ENCODE data around the gene TNFAIP1. TPM values are rescaled to one million over a fixed set of nuclear protein-coding genes. Genes with fewer than 3 reads are reported as not detected.

The TNFAIP1 gene
- total and polyA plus RNA-seq, 9 donors = 21.7 to 37.3 (median 33.1) TPM

DNA sequence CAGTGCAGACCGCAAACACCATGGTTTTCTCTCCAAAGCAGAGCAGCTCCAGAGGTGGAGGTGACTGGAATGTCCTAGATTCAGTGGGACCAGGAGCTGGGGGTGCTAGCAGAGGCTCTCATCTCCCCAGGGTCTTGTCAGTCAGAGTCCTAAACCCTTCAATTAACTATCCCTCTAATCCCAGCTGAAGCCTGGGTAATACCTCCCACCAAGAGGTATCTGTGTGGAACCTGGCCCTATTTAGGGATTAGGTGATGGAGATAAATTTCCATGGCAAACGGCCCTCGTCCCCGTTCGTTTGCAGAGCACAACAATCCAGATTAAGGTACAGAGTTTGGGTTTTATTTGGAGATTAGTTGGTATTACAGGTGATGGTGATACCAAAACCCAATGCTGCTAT is 27.6 kb downstream of the TNFAIP1 start:
- Histone ChIP-seq H3K9me3 (replicated peaks; ENCODE audit: control insufficient read depth, low read depth, low read length) (no peaks in the 10 kb centered on the region), H3K27ac (ENCODE audit: low read length) (no peak overlapping the region), H3K36me3 (ENCODE audit: control insufficient read depth, insufficient read depth, low read length) (peaks cover 54% of the 10 kb centered on the region), H3K4me1 (ENCODE audit: control insufficient read depth, insufficient read depth, low read length) (peaks cover 2% of the 10 kb centered on the region), H3K4me3 (ENCODE audit: low read length) (no peak overlapping the region), H3K27me3 (ENCODE audit: control insufficient read depth, insufficient read depth, low read length) (no peaks in the 10 kb centered on the region)
- WGBS (ENCODE audit: insufficient coverage) = 67% methylated on average over 1 of the region's 5 CpGs
- DNase-seq = no peak

DNA sequence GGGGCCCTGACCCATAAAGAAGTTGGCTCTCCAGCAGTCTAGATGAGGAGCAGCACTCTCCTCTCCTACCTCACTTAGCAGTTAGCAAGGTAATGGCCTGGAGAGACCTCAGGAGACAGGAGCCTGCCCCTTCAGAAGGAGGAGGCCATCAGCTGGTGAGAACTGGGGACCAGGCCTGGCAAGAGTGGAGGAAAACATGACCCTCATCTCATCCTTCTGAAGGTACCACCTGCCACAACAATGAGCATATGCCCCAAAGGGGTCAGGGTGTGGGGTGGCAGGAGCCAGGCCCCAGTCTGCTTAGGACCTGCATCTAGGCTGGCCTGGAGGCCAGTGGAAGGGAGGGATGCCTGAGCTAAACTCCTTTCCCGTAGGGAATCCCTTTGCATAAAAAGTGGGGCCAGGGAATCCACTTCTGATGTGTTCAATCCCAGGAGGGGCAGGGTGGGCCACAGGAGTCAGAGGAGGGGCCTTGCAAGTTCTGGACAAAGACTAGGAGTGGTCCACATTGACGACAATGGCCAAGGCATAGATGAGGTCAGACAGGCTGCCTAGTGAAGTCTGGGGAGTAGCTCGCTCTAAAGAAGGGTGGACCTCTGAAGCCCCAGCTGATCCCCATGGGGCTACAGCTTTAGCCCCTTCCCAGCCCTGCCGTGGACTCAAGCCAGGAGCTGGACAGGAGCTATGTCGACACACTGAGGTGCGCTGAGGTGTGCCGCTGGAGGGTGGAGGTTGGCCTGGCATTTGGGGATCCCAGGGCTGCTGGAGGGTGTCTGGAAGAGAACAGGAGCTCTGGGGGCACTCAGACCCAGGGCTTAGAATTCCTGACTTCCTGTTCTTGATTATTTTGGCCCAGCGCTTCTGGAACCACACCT is 28.5 kb downstream of the TNFAIP1 start:
- H3K36me3 ChIP-seq (ENCODE audit: control insufficient read depth, insufficient read depth, low read length) = peaks cover 51% of the 10 kb centered on the region
- WGBS (ENCODE audit: insufficient coverage) = 83% methylated on average over 7 of the region's 8 CpGs
- H3K27me3 ChIP-seq (ENCODE audit: control insufficient read depth, insufficient read depth, low read length) = no peaks in the 10 kb centered on the region
- no peak overlapping the region for H3K27ac ChIP-seq (ENCODE audit: low read length)
- H3K4me3 ChIP-seq (ENCODE audit: low read length) = no peak overlapping the region
- H3K9me3 ChIP-seq (replicated peaks; ENCODE audit: control insufficient read depth, low read depth, low read length) = no peaks in the 10 kb centered on the region
- DNase-seq = no peak
- H3K4me1 ChIP-seq (ENCODE audit: control insufficient read depth, insufficient read depth, low read length) = no peaks in the 10 kb centered on the region

DNA sequence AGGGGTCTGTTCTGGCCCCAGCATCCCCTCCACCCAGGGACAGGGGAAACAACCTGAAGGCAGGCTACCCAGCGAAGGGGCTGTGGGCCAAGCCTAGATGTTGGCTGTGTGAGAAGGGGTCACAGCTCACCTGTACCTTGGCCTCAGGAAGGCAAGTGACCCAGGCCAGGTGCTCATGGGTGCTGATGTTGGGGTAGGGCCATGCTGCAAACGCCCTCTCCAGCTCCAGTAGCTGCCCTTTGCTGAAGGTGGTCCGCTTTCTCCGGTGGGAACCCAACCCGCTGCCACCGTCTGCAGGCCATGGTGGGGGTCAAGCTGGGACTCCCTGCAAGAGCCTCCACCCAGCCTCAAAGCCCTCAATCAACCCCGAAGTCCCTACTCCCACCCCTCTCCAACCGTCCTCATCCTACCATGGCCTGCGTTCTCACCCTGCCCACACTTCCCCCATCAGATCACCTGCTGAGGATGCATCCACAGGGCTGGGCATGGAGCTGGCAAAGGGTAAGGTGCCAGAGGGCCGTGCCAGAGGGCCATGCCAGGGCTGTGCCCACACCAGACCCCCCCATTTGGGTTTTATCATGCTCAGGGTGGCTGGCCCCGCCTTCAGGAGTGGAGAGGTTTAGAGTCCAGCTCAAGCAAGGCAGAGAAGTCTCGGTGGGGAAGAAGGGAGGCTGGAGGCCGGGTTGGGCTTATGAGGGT is 29.3 kb downstream of the TNFAIP1 start, which contains the start of gene SEBOX:
TSS of gene SEBOX (minus strand) at position 535 of the 699 bp plus-strand sequence. CDS start at position 487, 48 bp downstream.
- Histone ChIP-seq H3K27ac (ENCODE audit: low read length) (no peak within 1 kb of the TSS), H3K4me1 (ENCODE audit: control insufficient read depth, insufficient read depth, low read length) (no peaks in the 10 kb centered on the region), H3K9me3 (replicated peaks; ENCODE audit: control insufficient read depth, low read depth, low read length) (no peaks in the 10 kb centered on the region), H3K36me3 (ENCODE audit: control insufficient read depth, insufficient read depth, low read length) (peaks cover 46% of the 10 kb centered on the region), H3K4me3 (ENCODE audit: low read length) (no peak within 1 kb of the TSS), H3K27me3 (ENCODE audit: control insufficient read depth, insufficient read depth, low read length) (no peaks in the 10 kb centered on the region)
- DNase-seq = no peak
- WGBS (ENCODE audit: insufficient coverage) = 95% methylated on average over 9 of the region's 13 CpGs

DNA sequence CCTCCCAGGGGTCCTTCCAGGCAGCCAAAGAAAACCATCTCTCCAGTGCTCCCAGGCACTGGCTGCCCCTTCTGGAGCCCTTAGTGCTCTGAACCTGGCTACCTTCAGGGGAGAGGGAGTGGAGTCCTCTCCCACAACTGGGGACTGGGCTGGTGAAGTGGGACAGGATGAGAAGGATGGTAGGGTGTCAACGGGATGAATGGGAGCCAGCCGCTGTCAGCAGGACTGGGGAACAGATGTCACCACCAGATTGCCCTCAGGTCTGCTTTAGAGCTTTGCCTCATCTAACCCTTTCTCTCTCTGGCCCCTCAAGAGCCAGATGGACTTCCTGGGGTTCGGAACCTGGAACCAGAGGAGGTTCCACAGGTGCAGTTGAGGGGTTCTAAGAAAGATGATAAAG is 29.9 kb downstream of the TNFAIP1 start:
- no peak overlapping the region for H3K4me3 ChIP-seq (ENCODE audit: low read length)
- no peaks in the 10 kb centered on the region for H3K27me3 ChIP-seq (ENCODE audit: control insufficient read depth, insufficient read depth, low read length)
- H3K36me3 ChIP-seq (ENCODE audit: control insufficient read depth, insufficient read depth, low read length) = peaks cover 40% of the 10 kb centered on the region
- no CpG with 5 or more reads among the region's 3 CpGs for WGBS (ENCODE audit: insufficient coverage)
- DNase-seq = no peak
- H3K27ac ChIP-seq (ENCODE audit: low read length) = no peak overlapping the region
- no peaks in the 10 kb centered on the region for H3K9me3 ChIP-seq (replicated peaks; ENCODE audit: control insufficient read depth, low read depth, low read length)
- no peaks in the 10 kb centered on the region for H3K4me1 ChIP-seq (ENCODE audit: control insufficient read depth, insufficient read depth, low read length)

DNA sequence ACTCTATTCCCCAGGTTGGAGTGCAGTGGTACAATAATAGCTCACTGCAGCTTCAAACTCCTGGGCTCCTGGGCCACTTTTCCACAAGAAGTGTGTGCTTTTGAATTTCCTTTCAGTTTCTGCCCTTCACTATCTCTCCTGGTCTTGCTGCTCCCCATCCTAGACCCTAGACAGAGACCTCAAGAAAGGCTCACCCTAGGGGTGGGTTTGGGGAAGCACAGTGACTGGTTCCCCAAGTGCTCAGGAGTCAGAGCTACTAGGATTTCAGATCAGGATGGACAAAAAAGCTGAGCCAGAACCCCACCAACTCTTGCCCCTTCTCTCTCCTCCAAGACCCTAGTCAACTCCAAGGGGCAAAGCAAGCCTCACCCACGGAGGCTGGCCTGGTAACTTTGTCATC is 31.0 kb downstream of the TNFAIP1 start:
- 67% methylated on average over 1 of the region's 1 CpG for WGBS (ENCODE audit: insufficient coverage)
- H3K4me1 ChIP-seq (ENCODE audit: control insufficient read depth, insufficient read depth, low read length) = peaks cover 5% of the 10 kb centered on the region
- no peak for DNase-seq
- H3K27ac ChIP-seq (ENCODE audit: low read length) = no peak overlapping the region
- H3K27me3 ChIP-seq (ENCODE audit: control insufficient read depth, insufficient read depth, low read length) = peaks cover under 1% of the 10 kb centered on the region
- no peaks in the 10 kb centered on the region for H3K9me3 ChIP-seq (replicated peaks; ENCODE audit: control insufficient read depth, low read depth, low read length)
- H3K36me3 ChIP-seq (ENCODE audit: control insufficient read depth, insufficient read depth, low read length) = peaks cover 29% of the 10 kb centered on the region
- H3K4me3 ChIP-seq (ENCODE audit: low read length) = no peak overlapping the region

DNA sequence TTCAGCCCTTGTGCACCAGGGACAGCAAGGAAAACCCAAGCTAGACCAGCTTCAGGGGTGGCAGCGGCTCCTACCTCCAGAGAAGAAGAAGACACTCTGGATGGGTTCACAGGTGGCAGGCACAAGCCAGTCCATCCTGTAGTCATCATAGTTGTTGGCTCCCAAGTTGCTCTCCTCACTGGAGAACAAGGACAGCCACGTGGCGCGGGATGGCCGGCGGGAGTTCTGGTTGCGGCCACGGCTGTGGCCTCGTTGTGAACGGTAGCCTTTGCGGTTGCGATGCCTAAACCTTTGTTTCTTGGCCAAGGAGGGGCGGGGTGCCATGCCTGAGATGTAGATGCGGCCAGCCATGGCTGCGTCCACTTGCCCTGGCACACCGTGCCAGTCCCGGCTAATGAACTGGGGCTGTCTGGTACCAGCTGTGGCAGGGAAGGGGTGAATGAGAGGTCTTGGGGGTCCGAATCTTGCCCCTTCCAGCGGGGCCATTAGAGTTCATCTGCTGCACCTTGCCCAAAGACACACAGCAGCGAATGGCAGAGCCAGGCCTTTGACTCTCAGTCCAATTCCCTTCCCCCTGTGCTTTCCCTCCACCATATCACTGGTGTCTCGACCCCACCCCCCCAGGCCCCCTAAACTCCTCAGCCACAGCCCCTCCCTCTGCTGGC is 32.2 kb downstream of the TNFAIP1 start:
- Histone ChIP-seq H3K36me3 (ENCODE audit: control insufficient read depth, insufficient read depth, low read length) (peaks cover 20% of the 10 kb centered on the region), H3K27ac (ENCODE audit: low read length) (no peak overlapping the region), H3K4me1 (ENCODE audit: control insufficient read depth, insufficient read depth, low read length) (peaks cover 14% of the 10 kb centered on the region), H3K27me3 (ENCODE audit: control insufficient read depth, insufficient read depth, low read length) (peaks cover 3% of the 10 kb centered on the region), H3K9me3 (replicated peaks; ENCODE audit: control insufficient read depth, low read depth, low read length) (no peaks in the 10 kb centered on the region), H3K4me3 (ENCODE audit: low read length) (no peak overlapping the region)
- 89% methylated on average over 20 of the region's 21 CpGs for WGBS (ENCODE audit: insufficient coverage)
- DNase-seq = no peak

DNA sequence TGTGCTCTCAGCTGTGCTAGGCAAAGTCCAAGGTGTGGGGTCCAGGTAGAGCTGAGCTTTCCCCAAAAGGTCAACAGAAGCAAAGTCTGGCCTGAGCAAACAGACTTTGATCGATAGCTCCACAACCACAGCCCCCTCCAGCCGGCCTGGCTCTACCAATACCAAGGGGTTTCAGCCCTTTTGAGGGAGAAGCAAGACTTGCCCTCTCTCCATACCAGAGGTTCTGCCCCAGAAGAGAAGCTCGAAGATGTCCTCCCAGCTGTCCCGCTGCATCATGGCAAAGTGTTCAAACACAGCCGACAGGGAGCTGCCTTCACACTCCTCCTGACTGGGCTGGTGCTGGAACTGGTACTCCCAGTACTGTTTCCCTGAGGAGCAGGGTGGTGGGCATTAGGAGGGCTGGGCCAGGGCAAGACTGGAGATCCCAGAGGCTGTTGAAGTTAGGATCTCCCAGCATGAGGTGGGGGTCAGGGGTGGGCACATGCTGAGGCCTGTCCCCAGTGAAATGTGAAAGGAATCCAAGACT is 32.8 kb downstream of the TNFAIP1 start:
- WGBS (ENCODE audit: insufficient coverage) = 89% methylated on average over 5 of the region's 5 CpGs
- peaks cover 17% of the 10 kb centered on the region for H3K36me3 ChIP-seq (ENCODE audit: control insufficient read depth, insufficient read depth, low read length)
- no peak for DNase-seq
- peaks cover 20% of the 10 kb centered on the region for H3K4me1 ChIP-seq (ENCODE audit: control insufficient read depth, insufficient read depth, low read length)
- no peaks in the 10 kb centered on the region for H3K9me3 ChIP-seq (replicated peaks; ENCODE audit: control insufficient read depth, low read depth, low read length)
- peaks cover 3% of the 10 kb centered on the region for H3K27me3 ChIP-seq (ENCODE audit: control insufficient read depth, insufficient read depth, low read length)
- H3K4me3 ChIP-seq (ENCODE audit: low read length) = no peak overlapping the region
- no peak overlapping the region for H3K27ac ChIP-seq (ENCODE audit: low read length)

DNA sequence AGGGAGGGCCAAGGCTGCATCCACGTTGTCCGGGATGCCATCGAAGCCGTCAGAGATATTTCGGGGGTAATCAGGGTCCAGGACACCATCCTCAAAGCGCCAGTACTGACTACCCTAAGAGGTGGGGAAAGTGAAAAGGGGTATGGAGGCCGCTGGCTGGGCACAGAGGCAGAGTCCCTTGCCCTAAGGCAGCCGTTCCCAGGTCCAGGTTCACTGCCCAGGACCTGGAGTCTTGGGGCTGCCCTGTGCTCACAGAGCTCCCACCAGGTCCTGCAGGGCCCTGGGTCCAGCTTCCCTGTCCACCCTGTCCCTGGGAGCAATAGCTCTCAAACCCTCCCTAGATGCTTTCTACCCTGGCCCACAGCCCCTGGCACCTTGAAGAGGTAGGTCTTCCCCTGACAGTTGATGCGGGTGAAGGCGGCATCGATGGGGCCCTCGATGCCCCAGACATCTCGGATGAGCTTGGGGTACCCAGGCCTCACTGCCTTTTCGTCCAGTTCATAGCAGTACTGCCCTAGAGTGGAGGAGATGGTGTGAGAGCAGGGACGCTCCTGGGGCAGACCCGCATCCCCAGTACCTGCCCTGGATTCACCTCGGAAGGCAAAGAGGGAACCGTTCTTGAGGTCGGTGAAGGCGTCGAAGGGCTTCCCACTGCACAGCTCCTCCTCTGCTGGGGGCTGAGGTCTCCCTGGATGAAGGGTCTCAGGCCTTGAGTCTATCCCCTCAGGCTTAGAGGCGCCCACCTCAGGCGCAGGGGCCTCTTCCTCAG is 33.5 kb downstream of the TNFAIP1 start:
- Histone ChIP-seq H3K4me1 (ENCODE audit: control insufficient read depth, insufficient read depth, low read length) (peaks cover 24% of the 10 kb centered on the region), H3K27me3 (ENCODE audit: control insufficient read depth, insufficient read depth, low read length) (peaks cover 5% of the 10 kb centered on the region), H3K9me3 (replicated peaks; ENCODE audit: control insufficient read depth, low read depth, low read length) (no peaks in the 10 kb centered on the region), H3K4me3 (ENCODE audit: low read length) (no peak overlapping the region), H3K36me3 (ENCODE audit: control insufficient read depth, insufficient read depth, low read length) (peaks cover 10% of the 10 kb centered on the region), H3K27ac (ENCODE audit: low read length) (no peak overlapping the region)
- WGBS (ENCODE audit: insufficient coverage) = 89% methylated on average over 22 of the region's 23 CpGs
- DNase-seq = no peak

DNA sequence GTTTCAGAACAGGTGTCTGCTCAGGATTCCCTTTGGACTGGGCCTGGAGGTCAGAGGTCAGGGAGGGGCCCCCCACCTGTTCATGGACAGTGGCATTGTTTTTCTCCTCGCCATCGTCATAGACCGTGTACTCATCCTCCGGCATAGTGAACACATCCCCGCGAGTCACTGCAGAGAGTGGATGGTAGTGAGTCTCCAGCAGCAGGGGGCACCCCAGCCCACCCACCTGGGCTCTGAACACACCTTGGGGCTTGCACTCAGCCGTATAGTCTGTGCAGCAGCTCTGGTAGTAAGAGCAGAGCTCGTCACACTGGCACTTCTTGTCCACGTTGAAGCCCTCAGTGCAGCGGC is 34.1 kb downstream of the TNFAIP1 start:
- Histone ChIP-seq H3K27me3 (ENCODE audit: control insufficient read depth, insufficient read depth, low read length) (peaks cover 5% of the 10 kb centered on the region), H3K9me3 (replicated peaks; ENCODE audit: control insufficient read depth, low read depth, low read length) (no peaks in the 10 kb centered on the region), H3K4me3 (ENCODE audit: low read length) (no peak overlapping the region), H3K27ac (ENCODE audit: low read length) (no peak overlapping the region), H3K36me3 (ENCODE audit: control insufficient read depth, insufficient read depth, low read length) (peaks cover 4% of the 10 kb centered on the region), H3K4me1 (ENCODE audit: control insufficient read depth, insufficient read depth, low read length) (peaks cover 24% of the 10 kb centered on the region)
- no peak for DNase-seq
- 76% methylated on average over 10 of the region's 10 CpGs for WGBS (ENCODE audit: insufficient coverage)
